ENCODE results near the gene SPTBN2. TPM values are rescaled to one million over a fixed set of nuclear protein-coding genes. Genes with fewer than 3 reads are reported as not detected.
A peak's percentile ranks its signal among the peaks of the same experiment; 100 is the strongest.

Gene SPTBN2
- total RNA-seq, 4 donors from 2014 or later, result 1.6 to 14.4 (median 8.6) TPM

DNA sequence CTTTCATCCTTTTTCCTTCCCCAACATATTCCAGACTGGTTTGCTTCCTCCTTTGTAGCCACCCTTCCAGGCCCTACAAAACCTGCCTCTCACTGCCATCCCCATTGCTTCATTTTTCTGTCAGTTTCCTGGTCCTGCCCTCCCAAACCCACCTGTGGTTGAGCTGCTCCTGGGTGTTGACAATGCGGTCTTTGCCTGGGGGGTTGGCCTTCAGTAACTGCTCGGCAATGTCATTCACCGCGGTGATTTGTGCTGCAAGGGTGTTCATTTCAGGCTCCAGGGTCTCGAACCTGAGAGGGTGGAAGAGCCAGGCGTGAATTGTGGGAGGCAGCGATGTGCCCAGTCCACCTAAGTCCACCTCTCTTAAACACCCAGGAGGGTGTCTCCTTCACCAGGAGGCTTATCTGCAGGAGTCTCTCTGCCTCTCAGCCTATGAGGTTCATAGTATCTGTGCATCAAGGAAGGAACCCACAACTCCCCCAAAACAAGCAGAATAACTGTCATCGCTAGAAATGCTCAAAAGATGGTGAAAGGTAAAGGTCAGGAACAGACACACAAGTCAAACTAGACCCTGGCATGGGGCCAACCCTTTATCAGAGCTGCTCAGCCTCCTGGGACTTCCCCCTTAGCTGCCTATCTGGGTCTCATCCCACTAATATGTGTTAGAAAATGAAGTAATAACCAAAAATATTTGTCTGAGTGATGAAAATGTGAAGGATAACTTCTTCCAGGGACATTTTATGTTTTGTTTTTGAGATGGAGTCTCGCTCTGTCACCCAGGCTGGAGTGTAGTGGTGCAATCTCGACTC, 27.4 kb downstream of the SPTBN2 start:
- no peak for DNase-seq (ENCODE audit: low spot score)
- TF ChIP-seq, protein P1, sequence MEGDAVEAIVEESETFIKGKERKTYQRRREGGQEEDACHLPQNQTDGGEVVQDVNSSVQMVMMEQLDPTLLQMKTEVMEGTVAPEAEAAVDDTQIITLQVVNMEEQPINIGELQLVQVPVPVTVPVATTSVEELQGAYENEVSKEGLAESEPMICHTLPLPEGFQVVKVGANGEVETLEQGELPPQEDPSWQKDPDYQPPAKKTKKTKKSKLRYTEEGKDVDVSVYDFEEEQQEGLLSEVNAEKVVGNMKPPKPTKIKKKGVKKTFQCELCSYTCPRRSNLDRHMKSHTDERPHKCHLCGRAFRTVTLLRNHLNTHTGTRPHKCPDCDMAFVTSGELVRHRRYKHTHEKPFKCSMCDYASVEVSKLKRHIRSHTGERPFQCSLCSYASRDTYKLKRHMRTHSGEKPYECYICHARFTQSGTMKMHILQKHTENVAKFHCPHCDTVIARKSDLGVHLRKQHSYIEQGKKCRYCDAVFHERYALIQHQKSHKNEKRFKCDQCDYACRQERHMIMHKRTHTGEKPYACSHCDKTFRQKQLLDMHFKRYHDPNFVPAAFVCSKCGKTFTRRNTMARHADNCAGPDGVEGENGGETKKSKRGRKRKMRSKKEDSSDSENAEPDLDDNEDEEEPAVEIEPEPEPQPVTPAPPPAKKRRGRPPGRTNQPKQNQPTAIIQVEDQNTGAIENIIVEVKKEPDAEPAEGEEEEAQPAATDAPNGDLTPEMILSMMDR (IDR thresholded peaks at IDR 0.05), result no peak
- ATAC-seq (ENCODE audit: low FRiP score), result no peak

DNA sequence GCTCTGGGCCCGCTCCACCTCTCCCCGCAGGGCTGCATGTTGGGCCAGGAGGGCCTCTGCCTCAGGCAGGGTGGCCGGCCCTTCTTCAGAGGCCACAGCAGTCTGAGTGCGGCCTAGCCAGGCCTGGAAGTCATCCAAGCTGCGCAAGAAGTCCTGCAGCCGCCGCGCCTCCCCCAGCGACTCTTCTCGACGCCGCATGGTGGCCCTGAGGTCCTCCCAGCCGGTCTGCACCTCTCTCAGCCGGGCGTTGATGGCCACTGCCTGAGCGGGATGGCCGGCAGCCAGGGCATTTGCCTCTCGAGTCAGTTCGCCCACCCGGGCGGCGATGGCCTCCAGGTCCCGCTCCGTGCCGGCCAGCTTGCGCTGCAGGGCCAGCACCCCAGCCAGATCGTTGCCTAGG, 28.3 kb downstream of the SPTBN2 start:
- TF ChIP-seq, protein P1 (IDR thresholded peaks at IDR 0.05), result no peak
- DNase-seq (ENCODE audit: low spot score) (no peak), ATAC-seq (ENCODE audit: low FRiP score) (no peak)

DNA sequence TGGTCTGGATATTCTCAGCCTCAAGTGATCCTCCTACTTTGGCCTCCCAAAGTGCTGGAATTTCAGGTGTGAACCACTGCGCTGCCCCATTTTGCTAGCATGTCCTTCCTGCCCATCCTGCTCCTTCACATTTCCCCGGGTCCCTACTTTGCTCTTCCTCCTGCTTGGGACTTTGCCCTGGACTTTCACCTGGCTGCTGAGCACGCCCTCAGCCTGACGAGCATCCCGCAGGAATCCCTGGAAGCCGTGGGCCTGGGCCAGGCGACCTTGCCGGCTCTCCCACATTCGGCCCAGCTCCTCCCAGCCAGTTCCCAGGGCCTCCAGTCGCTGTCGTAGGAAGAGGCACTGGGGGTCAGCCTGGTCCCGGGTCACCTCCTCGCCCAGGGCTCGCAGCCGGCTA, 28.7 kb downstream of the SPTBN2 start:
- DNase-seq (ENCODE audit: low spot score) (no peak), ATAC-seq (ENCODE audit: low FRiP score) (no peak)
- TF ChIP-seq, protein P1 (IDR thresholded peaks at IDR 0.05), result no peak

DNA sequence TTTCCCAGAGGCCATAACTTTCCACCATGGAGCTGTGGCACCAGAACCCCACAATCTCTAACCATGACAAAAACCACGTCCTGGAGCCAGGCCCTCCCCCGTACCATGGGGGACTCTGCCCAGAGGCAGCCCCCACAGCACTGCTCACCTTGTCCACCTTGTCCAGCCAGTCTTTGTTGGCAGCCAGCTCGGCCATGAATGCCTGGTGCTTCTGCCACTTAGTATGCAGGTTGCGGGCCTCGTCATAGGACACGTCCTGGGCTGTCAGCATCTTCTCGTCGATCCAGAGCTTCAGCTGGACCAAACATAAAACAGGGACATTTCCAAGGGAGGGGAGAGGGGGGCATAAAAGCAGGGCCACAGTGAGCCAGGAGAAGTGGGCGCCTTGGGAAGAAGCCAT, 30.5 kb downstream of the SPTBN2 start:
- TF ChIP-seq, protein P1 (IDR thresholded peaks at IDR 0.05), result no peak
- DNase-seq (ENCODE audit: low spot score) (no peak), ATAC-seq (ENCODE audit: low FRiP score) (no peak)

DNA sequence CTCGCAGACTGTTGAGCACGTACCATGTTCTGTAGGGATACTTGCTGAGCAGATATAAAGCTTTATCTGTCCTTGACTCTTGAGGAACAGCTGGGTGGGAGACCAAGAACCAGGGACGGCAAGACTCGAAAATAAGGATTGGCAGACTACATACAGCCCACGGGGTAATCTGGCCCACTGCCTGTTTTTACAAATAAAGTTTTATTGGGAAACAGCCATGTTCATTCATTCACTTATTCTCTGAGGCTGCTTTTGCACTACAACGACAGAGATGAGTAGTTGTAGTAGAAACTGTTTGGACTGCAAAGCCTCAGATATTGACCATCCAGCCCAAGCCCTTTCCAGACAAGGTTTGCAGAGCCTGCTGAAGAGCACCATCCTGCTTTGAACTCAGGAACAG, 31.0 kb downstream of the SPTBN2 start:
- no peak for ATAC-seq (ENCODE audit: low FRiP score)
- TF ChIP-seq, protein P1 (IDR thresholded peaks at IDR 0.05), result no peak
- no peak for DNase-seq (ENCODE audit: low spot score)

DNA sequence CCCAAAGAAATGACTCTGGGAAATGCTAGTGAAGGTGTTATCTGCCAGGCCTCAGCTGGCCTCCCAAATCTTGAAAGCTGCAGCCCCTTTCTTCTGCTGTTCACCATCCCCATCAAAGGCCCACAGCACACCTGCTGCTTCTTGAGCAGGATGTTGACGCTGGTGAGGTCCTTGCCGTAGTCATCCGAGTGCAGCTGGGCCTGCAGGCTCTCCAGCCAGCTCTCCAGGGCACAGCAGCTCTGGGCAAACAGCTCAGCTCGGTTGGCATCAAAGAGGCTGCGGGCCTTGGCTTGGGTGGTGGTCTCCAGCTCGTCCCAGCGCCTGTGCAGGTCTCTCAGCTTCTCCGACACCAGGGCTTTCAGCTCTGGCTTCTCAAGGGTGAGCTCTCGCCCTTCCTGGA, 32.9 kb downstream of the SPTBN2 start:
- ATAC-seq (ENCODE audit: low FRiP score) (no peak), DNase-seq (ENCODE audit: low spot score) (no peak)
- TF ChIP-seq, protein P1 (IDR thresholded peaks at IDR 0.05), result no peak

DNA sequence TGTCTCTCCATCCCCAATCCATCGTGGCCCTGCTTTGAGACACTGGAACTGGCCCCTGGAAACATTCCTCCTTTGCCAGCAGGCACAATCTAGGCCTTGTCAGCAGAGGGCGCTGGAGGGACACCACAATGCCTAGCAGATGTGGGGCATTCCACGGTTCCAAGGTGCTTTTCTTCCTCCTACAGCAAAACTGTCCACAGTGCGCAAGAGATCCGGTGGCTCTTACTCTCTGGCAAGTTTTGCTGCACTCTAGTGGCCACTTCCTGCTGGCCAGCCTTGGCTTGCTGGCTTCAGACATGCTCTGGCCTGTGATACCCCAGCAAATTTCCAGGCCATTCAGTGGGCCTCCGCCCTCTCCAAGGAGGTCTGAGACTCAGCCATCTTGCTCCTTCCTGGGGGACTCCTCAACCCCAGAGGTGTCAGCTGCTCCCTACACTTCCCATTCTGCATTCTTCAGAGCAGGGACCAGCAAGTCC, 34.2 kb downstream of the SPTBN2 start:
- peak; percentile 90 for ATAC-seq (ENCODE audit: low FRiP score)
- DNase-seq (ENCODE audit: low spot score), result peak; percentile 90
- TF ChIP-seq, protein P1 (IDR thresholded peaks at IDR 0.05), result peak in 2 of 3 donors; percentile 68 to 81

Data from omental fat pad (tissue), 4 donors.